HG03342 (cell line): ENCODE results near the gene PUSL1.
"Not testable (repeated sequence)": the region's sequence is repeated elsewhere in the genome, so short reads cannot be mapped to it uniquely, and the experiment has no call there.

Experiments
- ATAC-seq: cut with Tn5 transposase; IDR thresholded peaks from one replicate; pipeline ENCODE4 v1.9.1; 2021; ENCODE audit warnings: mild to moderate bottlenecking, moderate library complexity; ENCODE audit not compliant: unreplicated experiment

PUSL1 gene

GRCh38 chr1:1309251-1310108 lies 1.1 kb downstream of the PUSL1 start:
- no peak for ATAC-seq

DNA sequence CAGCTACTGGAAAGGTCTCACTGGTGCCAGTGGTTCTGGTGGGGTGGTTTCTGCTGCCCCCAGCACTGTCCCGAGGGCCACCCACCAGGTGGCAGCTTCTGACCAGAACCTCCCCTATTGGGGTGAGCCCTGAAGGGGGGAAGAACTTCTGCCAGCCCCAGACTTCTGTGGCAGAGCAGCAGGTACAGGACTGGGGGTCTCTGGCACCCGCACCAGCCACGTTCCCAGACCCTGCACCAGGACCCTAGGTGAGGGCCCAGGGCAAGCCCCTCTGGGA lies 1.6 kb downstream of the PUSL1 start:
- no peak for ATAC-seq

GRCh38 chr1:1310476-1311053 lies 2.2 kb downstream of the PUSL1 start:
- no peak for ATAC-seq

DNA sequence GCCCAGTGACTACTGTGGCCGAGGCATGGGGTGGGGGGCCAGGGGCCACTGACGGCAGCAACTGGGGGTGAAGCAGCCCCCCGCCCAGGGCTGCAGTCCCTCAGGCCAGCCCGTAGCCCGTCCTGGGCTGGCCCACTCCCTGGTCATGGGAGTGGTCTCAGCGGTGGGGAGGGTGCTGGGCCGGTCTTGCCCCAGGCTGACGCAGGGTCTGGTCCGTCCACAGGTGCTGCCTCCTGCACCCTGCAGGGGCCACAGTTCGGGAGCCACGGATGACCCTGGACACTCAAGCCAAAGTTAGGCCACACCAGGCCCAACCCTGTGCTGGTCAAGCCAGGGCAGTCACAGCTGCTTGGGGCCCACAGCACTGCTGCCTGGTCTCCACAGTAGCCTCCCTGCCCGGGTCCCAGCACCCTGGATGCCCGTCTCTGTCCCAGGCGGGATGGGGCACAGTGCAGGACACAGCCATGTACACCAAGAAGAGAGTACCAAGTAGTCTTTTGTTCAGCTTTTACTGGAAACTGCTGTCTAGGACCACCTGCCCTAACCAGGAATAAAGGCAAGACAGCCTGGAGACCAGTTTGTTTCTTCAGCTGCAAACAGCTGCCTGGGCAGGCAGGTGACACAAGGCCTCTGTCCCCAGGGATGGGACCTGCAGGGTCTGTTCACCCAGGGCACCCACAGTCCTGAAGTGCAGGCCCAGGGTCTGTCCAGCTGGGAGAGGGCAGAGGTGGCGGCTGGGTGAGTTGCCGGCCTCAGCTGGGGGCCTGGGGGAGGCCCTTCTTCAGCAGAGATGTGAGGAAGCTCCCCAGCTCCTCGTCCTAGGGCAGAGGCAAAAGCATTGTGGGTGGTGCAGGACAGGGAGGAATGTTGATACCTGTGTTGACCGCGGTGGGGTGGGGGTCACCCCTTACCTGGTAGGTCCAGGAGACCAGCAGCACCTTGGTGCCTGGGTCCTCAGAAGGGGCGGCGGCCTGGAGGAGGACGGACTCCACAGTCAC lies 3.0 kb downstream of the PUSL1 start:
- no peak for ATAC-seq

GRCh38 chr1:1312450-1313314 lies 4.3 kb downstream of the PUSL1 start:
- no peak for ATAC-seq

DNA sequence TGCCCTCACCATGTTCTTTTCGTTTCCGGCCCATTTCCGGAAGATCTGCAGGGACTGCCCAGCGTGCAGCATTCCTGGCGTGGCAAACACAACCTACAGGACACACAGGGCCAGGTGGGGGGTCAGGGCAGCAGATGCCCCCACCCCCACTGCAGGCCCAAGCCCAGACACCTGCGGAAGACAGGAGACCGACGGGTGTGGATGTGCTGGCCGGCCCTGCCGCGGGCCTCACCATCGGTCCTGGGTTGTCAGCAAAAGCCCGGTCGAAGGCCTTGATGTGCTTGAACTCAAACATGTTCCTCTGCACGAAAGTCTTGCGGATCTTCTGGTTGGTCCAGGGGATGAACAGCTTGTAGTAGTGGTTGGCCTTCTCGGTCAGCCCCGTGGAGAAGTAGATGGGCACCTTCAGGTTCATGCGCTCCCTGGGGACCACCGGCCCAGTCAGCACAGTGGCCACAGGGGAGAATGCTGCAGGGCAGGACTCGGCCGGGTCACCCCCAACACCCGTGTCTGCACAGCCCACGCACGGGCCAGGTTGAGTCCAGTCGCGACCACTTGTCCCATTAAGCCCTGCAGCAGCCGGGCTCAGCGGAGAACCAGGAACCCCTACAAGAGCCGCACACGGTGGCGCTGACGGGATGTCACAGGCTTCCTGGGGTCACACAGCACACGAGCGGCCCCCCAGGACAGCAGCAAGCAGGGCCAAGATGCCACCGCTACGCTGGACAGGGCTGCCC lies 5.3 kb downstream of the PUSL1 start:
- ATAC-seq: no peak

- ATAC-seq: no peak
Observed at GRCh38 chr1:1314237-1314586, 5.8 kb downstream of the PUSL1 start.

DNA sequence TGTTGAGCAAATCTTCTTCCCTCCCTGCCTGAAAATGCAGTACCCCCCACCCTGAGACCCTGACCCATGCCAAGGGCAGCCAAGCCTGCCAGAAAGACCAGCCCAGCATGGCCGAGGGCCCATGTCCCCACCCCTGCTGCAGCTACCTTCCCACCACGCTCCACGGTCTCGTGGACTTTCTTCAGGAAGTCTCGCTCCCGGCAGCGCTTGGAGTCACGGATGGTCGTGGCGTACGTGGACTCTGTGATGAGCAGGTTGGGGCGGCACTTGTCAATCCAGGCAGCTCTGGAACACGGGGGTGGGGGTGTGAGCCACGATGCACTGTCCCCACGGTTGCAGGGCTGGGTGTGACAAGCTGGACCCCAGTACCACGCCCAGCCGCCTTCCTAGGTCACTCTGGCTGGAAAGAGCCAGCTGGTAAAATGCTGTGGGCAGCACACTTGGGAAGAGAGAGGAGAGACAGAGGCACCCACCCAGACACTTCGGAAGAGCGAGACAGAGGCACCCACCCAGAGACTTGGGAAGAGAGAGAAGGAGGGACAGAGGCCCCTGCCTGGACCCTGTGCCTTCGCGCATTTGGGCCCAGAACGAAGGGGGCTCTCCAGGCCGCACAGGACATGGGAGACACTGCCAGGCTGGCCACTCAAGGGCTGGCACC lies 6.4 kb downstream of the PUSL1 start:
- ATAC-seq: no peak

- no peak for ATAC-seq
Observed at GRCh38 chr1:1315435-1315954, 7.1 kb downstream of the PUSL1 start.

- ATAC-seq: not testable (repeated sequence)
Observed at GRCh38 chr1:1316199-1316598, 7.8 kb downstream of the PUSL1 start.

GRCh38 chr1:1317420-1317819 lies 9.0 kb downstream of the PUSL1 start:
- no peak for ATAC-seq

- ATAC-seq: no peak
Observed at GRCh38 chr1:1318131-1318652, 9.8 kb downstream of the PUSL1 start.

GRCh38 chr1:1318777-1319645 lies 10.6 kb downstream of the PUSL1 start:
- no peak for ATAC-seq

DNA sequence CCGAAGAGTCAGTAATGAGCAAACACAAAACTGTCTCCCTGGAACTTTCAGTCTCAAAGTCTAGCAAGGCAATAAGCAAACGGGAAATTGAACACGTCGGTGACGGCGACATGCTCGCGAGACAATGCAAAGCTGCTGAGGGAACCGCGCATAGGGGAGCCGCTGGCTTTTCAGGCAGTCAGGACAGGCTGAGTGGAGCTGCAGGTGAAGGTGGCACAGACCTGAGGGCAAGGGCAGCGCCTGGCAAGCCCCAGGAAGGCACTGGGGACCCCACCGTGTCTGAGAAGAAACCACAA lies 11.2 kb downstream of the PUSL1 start:
- no peak for ATAC-seq

DNA sequence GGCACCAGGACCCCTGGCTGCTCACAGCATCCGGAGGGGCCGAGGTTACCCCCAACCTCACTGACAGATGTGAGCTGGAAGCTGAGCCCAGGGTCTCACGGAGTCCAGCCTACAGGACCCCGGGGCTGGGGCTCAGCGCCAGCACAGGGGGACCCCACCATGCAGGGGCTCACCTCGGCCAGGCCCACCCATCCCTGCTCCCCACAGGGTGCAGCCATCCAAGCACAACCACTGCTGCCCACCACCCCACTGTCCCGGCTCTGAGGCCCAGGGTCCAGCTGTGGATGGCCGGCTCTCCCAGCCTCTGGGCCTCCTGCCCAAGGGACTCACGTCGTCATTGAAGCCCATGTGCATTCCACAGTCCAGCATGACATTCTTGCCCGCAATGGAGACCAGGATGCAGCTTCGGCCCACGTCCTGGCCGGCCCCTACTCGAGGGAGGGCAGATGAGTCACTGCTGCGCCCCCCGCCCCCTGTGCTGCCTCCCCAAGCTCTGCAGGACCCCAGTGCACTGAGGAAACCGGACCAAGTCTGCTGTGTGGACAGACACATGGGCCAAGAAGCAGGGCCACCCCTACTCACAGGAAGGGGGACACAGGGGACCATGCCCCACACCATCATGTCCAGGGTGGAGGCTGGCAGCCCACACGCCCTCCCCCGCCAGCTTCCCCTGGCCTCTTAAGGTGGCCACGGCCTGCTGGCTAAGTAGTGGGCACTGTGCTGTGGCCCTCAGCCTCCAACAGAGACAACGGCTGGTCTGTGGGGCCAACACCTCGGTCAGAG lies 12.5 kb downstream of the PUSL1 start:
- ATAC-seq: no peak

GRCh38 chr1:1321477-1321876 lies 13.1 kb downstream of the PUSL1 start:
- ATAC-seq: no peak

- ATAC-seq: no peak
Observed at GRCh38 chr1:1322418-1322817, 14.0 kb downstream of the PUSL1 start.

DNA sequence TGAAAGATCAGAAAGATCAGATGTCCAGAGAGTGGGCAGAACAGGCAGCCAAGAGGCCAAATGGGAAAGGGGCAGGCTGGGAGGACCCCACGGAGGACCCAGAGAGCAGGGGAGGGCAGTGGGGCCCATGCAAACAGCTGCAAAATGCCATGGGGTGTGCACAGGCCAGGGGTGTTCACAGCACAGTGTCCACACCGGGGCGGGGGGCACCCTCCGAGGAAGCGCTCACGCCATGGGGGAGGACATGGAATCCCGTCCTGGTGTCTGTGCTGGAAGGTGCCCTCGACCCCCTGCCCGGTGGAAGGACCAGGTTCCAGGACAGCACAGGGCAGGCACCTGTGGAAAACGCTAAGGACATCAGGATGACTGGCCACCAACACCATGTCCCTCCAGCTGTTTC lies 14.6 kb downstream of the PUSL1 start:
- ATAC-seq: no peak
